OCI-LY1 (cell line): ENCODE data around the gene USP10.

Source experiments
- EZH2 ChIP-seq: fragments of 200-600 bp; sonication (generic), shearing (Covaris generic); IDR thresholded peaks from 2 replicates; pipeline ENCODE4 v1.8.0; 2017; ENCODE audit warnings: borderline replicate concordance, mixed run types, mild to moderate bottlenecking, antibody characterized with exemption, low read length, moderate library complexity, mixed read lengths
- TF ChIP-seq, protein P1 (sequence below): fragments of 200-600 bp; sonication (generic), shearing (Covaris generic); IDR thresholded peaks from 2 replicates; pipeline ENCODE4 v1.5.1; 2017; ENCODE audit warnings: mild to moderate bottlenecking, antibody characterized with exemption, low read length, moderate library complexity, mixed read lengths

DNA sequence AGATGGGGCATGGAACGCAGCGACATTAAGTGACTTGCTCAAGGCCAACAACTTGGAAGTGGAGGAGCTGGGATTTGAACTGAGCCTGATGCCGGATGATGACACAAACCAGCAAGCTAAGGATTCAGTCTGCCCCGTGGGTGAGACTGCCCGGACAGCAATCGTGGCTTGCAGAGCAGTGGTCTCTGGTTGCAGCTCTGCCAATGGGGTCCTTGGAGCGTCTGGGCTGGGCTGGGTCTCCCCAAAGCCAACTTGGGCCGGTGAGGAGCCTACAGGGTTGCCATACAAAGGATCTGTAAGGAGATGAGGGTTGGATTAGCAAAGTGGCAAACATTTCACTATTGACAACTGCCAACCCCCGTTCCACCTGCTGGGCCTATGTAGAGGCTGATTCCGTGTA, 117.4 kb downstream of the USP10 start:
- TF ChIP-seq, protein P1, sequence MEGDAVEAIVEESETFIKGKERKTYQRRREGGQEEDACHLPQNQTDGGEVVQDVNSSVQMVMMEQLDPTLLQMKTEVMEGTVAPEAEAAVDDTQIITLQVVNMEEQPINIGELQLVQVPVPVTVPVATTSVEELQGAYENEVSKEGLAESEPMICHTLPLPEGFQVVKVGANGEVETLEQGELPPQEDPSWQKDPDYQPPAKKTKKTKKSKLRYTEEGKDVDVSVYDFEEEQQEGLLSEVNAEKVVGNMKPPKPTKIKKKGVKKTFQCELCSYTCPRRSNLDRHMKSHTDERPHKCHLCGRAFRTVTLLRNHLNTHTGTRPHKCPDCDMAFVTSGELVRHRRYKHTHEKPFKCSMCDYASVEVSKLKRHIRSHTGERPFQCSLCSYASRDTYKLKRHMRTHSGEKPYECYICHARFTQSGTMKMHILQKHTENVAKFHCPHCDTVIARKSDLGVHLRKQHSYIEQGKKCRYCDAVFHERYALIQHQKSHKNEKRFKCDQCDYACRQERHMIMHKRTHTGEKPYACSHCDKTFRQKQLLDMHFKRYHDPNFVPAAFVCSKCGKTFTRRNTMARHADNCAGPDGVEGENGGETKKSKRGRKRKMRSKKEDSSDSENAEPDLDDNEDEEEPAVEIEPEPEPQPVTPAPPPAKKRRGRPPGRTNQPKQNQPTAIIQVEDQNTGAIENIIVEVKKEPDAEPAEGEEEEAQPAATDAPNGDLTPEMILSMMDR: no peak
- TF ChIP-seq EZH2: no peak
